ENCODE data around the gene SMARCA2.

GRCh38 chr9:2164268-2164667 lies 149.1 kb downstream of the SMARCA2 start:
- no peak for TF ChIP-seq POLR2AphosphoS5 (IDR thresholded peaks at IDR 0.05; ENCODE audit: low read depth, low read length)
- no peak for TF ChIP-seq TAF1 (IDR thresholded peaks at IDR 0.05; ENCODE audit: borderline replicate concordance, insufficient read depth, low read length)
- no peak for TF ChIP-seq SIN3A (IDR thresholded peaks at IDR 0.05; ENCODE audit: borderline replicate concordance, insufficient read depth, low read length)
- TF ChIP-seq, protein P1, sequence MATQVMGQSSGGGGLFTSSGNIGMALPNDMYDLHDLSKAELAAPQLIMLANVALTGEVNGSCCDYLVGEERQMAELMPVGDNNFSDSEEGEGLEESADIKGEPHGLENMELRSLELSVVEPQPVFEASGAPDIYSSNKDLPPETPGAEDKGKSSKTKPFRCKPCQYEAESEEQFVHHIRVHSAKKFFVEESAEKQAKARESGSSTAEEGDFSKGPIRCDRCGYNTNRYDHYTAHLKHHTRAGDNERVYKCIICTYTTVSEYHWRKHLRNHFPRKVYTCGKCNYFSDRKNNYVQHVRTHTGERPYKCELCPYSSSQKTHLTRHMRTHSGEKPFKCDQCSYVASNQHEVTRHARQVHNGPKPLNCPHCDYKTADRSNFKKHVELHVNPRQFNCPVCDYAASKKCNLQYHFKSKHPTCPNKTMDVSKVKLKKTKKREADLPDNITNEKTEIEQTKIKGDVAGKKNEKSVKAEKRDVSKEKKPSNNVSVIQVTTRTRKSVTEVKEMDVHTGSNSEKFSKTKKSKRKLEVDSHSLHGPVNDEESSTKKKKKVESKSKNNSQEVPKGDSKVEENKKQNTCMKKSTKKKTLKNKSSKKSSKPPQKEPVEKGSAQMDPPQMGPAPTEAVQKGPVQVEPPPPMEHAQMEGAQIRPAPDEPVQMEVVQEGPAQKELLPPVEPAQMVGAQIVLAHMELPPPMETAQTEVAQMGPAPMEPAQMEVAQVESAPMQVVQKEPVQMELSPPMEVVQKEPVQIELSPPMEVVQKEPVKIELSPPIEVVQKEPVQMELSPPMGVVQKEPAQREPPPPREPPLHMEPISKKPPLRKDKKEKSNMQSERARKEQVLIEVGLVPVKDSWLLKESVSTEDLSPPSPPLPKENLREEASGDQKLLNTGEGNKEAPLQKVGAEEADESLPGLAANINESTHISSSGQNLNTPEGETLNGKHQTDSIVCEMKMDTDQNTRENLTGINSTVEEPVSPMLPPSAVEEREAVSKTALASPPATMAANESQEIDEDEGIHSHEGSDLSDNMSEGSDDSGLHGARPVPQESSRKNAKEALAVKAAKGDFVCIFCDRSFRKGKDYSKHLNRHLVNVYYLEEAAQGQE (IDR thresholded peaks at IDR 0.05; ENCODE audit: insufficient read depth in 1 of 2, low read depth in 2 of 2, low read length in 2 of 2) = no peak
